ENCODE measurements around the gene PRPH.
"Not testable (repeated sequence)": the region's sequence is repeated elsewhere in the genome, so short reads cannot be mapped to it uniquely, and the experiment has no call there.

The PRPH gene

GRCh38 chr12:49264466-49264872, 30.5 kb upstream of the PRPH start:
- H3K9ac ChIP-seq, result no peak overlapping the region
- no peak overlapping the region for H3K27ac ChIP-seq
- H3K4me1 ChIP-seq, result peaks cover 7% of the 10 kb centered on the region
- no peaks in the 10 kb centered on the region for H3K79me2 ChIP-seq
- H3K27me3 ChIP-seq (ENCODE audit: control insufficient read depth, insufficient read depth, low read length), result no peaks in the 10 kb centered on the region
- H3K9me3 ChIP-seq (ENCODE audit: control insufficient read depth, low read length), result no peaks in the 10 kb centered on the region
- no peak for TF ChIP-seq CTCF (IDR thresholded peaks at IDR 0.05)
- peak overlapping the region; percentile 92 for H2AFZ ChIP-seq
- no peaks in the 10 kb centered on the region for H3K36me3 ChIP-seq (ENCODE audit: control insufficient read depth, insufficient read depth, low read length)
- H3K4me2 ChIP-seq (ENCODE audit: low read length), result peak overlapping the region; percentile 79
- H3K4me3 ChIP-seq (ENCODE audit: low read depth, low read length), result peak overlapping the region; percentile 81

GRCh38 chr12:49264873-49265792, 29.8 kb upstream of the PRPH start, which contains the start of gene TUBA1C:
TSS of gene TUBA1C (plus strand) at chr12:49265082. CDS start at chr12:49265182, 100 bp downstream.
- peak within 1 kb of the TSS; percentile 21 for H3K27ac ChIP-seq
- no peaks in the 10 kb centered on the region for H3K9me3 ChIP-seq (ENCODE audit: control insufficient read depth, low read length)
- H3K4me1 ChIP-seq, result peaks cover 7% of the 10 kb centered on the region
- H3K4me2 ChIP-seq (ENCODE audit: low read length), result peak within 1 kb of the TSS; percentile 79
- H3K4me3 ChIP-seq (ENCODE audit: low read depth, low read length), result peak within 1 kb of the TSS; percentile 81
- H3K79me2 ChIP-seq, result no peaks in the 10 kb centered on the region
- TF ChIP-seq CTCF (IDR thresholded peaks at IDR 0.05), result no peak
- no peaks in the 10 kb centered on the region for H3K36me3 ChIP-seq (ENCODE audit: control insufficient read depth, insufficient read depth, low read length)
- H3K27me3 ChIP-seq (ENCODE audit: control insufficient read depth, insufficient read depth, low read length), result no peaks in the 10 kb centered on the region
- peak within 1 kb of the TSS; percentile 92 for H2AFZ ChIP-seq
- H3K9ac ChIP-seq, result no peak within 1 kb of the TSS

GRCh38 chr12:49269191-49269590, 25.8 kb upstream of the PRPH start:
- H3K36me3 ChIP-seq (ENCODE audit: control insufficient read depth, insufficient read depth, low read length); H3K4me3 ChIP-seq (ENCODE audit: low read depth, low read length): not testable (repeated sequence)

GRCh38 chr12:49272790-49273725, 21.9 kb upstream of the PRPH start:
- Histone ChIP-seq H3K4me3 (ENCODE audit: low read depth, low read length) (no peak overlapping the region), H3K36me3 (ENCODE audit: control insufficient read depth, insufficient read depth, low read length) (no peaks in the 10 kb centered on the region), H3K79me2 (no peaks in the 10 kb centered on the region), H3K9me3 (ENCODE audit: control insufficient read depth, low read length) (no peaks in the 10 kb centered on the region), H3K4me1 (peaks cover 7% of the 10 kb centered on the region), H3K4me2 (ENCODE audit: low read length) (no peak overlapping the region), H3K27ac (no peak overlapping the region), H3K9ac (no peak overlapping the region), H2AFZ (no peak overlapping the region), H3K27me3 (ENCODE audit: control insufficient read depth, insufficient read depth, low read length) (no peaks in the 10 kb centered on the region)
- no peak for TF ChIP-seq CTCF (IDR thresholded peaks at IDR 0.05)

More at GRCh38 chr12:49269191-49269590, 25.8 kb upstream of the PRPH start:
- not testable (repeated sequence) for H3K4me1 ChIP-seq; H2AFZ ChIP-seq; H3K9me3 ChIP-seq (ENCODE audit: control insufficient read depth, low read length); H3K9ac ChIP-seq; H3K4me2 ChIP-seq (ENCODE audit: low read length); H3K79me2 ChIP-seq; H3K27me3 ChIP-seq (ENCODE audit: control insufficient read depth, insufficient read depth, low read length); H3K27ac ChIP-seq
